Measurements from ENCODE around the gene HBB. TPM values are rescaled to one million over a fixed set of nuclear protein-coding genes. Genes with fewer than 3 reads are reported as not detected.

HBB gene
- polyA plus RNA-seq, 3 donors, result 3.0 to 298 (median 278) TPM

DNA sequence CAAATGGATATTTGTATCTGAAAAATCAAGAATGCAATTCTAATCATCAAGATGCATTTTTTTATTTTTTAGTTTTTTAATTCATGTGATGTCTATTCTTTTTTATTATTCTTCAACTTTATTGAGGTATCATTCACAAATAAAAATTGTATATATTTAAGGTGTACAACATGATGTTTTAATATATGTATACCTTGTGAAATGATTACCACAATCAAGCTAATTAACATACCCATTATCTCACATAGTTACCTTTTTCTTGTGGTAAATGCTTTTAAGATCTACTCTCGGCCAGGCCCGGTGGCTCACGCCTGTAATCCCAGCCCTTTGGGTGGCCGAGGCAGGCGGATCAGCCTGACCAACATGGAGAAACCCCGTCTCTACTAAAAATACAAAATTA lies 3.7 kb downstream of the HBB start:
- no peaks in the 10 kb centered on the region for H3K36me3 Mint-ChIP-seq
- H2AFZ ChIP-seq (ENCODE audit: insufficient read depth, low read depth, low read length, poor library complexity, severe bottlenecking), result no peak overlapping the region

DNA sequence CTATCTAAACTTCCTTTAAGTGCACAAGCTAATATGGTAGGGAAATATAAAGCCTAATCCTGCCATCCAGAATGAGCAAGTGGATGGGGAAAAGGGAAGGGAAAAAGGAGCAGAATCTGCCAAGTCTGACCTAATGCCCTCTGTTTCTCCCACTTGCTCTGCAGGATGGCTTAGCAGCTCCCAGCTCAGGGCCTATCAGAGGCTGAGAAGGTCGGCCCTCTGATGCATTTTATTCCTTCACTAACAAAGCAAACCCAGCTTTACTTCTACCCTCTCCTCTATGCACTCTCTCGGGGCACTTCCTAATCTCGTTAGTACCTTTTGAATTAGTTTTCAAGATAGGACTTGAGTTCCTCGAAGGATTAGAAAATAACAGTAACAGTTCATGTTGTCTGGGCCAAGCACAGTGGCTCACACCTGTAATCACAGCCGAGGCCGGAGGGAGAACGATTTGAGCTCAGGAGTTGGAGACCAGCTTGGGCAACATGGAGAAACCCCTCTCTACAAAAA lies 16.4 kb downstream of the HBB start:
- intact Hi-C loops (cut with micrococcal nuclease), result loop anchor here in 1 of 2 donors (10.0 kb wide), 1 partner anchor 56 kb away; the partner anchor contains the start of gene OR52A1
- no peaks in the 10 kb centered on the region for H3K4me1 Mint-ChIP-seq
- H3K27me3 ChIP-seq (ENCODE audit: control insufficient read depth in 2 of 2, insufficient read depth in 2 of 2, low read length in 2 of 2), result no peaks in the 10 kb centered on the region
- H3K4me3 ChIP-seq (replicated peaks in 1 of 3; ENCODE audit: low read depth in 2 of 3, low read length in 3 of 3), result no peak overlapping the region
- no peaks in the 10 kb centered on the region for H3K79me2 ChIP-seq (ENCODE audit: insufficient read depth, low read length)
- no peak overlapping the region for H2AFZ ChIP-seq (ENCODE audit: insufficient read depth, low read depth, low read length, poor library complexity, severe bottlenecking)
- H3K9me3 Mint-ChIP-seq, result peaks cover 0 to 3% (median 0%) of the 10 kb centered on the region in 7 donors
- TF ChIP-seq CTCF (IDR thresholded peaks at IDR 0.05), result no peak
- no peak overlapping the region for H3K9ac ChIP-seq (ENCODE audit: insufficient read depth, low read length, poor library complexity, severe bottlenecking)
- DNase-seq, result no peak
- peaks cover 0 to 5% (median 0%) of the 10 kb centered on the region in 3 donors for H3K27me3 Mint-ChIP-seq (ENCODE audit: low read depth in 3 of 3)
- no peaks in the 10 kb centered on the region for H4K20me1 ChIP-seq (ENCODE audit: insufficient read depth, low read length)
- H3K9me3 ChIP-seq (replicated peaks in 1 of 2; ENCODE audit: control insufficient read depth in 1 of 2, insufficient read depth in 1 of 2, low read length in 2 of 2), result no peaks in the 10 kb centered on the region
- no peaks in the 10 kb centered on the region for H3K36me3 Mint-ChIP-seq
- no peak overlapping the region for H3K27ac Mint-ChIP-seq
- H3K4me2 ChIP-seq (replicated peaks; ENCODE audit: extremely low read depth, low read length, poor library complexity, severe bottlenecking), result no peak overlapping the region
- WGBS (ENCODE audit: insufficient coverage), result 70% methylated on average over 5 of the region's 7 CpGs
- no peak overlapping the region for H3K27ac ChIP-seq (ENCODE audit: low read depth in 1 of 2, low read length in 2 of 2)
- H3K4me1 ChIP-seq (ENCODE audit: control insufficient read depth in 1 of 2, insufficient read depth in 2 of 2, low read length in 2 of 2), result no peaks in the 10 kb centered on the region
- no peak overlapping the region for H3K4me3 Mint-ChIP-seq
- H3K36me3 ChIP-seq (replicated peaks in 1 of 2; ENCODE audit: control insufficient read depth in 1 of 2, insufficient read depth in 2 of 2, low read length in 2 of 2), result no peaks in the 10 kb centered on the region

More for the DNA sequence above, 3.7 kb downstream of the HBB start:
- no peaks in the 10 kb centered on the region for H3K4me1 Mint-ChIP-seq
- no peaks in the 10 kb centered on the region for H3K9me3 ChIP-seq (replicated peaks in 1 of 2; ENCODE audit: control insufficient read depth in 1 of 2, insufficient read depth in 1 of 2, low read length in 2 of 2)
- H3K27ac Mint-ChIP-seq, result no peak overlapping the region
- 100% methylated on average over 6 of the region's 6 CpGs for WGBS (ENCODE audit: insufficient coverage)
- no peak overlapping the region for H3K27ac ChIP-seq (ENCODE audit: low read depth in 1 of 2, low read length in 2 of 2)
- no peak overlapping the region for H3K4me2 ChIP-seq (replicated peaks; ENCODE audit: extremely low read depth, low read length, poor library complexity, severe bottlenecking)
- no peaks in the 10 kb centered on the region for H3K4me1 ChIP-seq (ENCODE audit: control insufficient read depth in 1 of 2, insufficient read depth in 2 of 2, low read length in 2 of 2)
- H3K27me3 Mint-ChIP-seq (ENCODE audit: low read depth in 3 of 3), result peaks cover 0 to 2% (median 0%) of the 10 kb centered on the region in 3 donors
- H3K27me3 ChIP-seq (ENCODE audit: control insufficient read depth in 2 of 2, insufficient read depth in 2 of 2, low read length in 2 of 2), result no peaks in the 10 kb centered on the region
- intact Hi-C loops (cut with micrococcal nuclease), result no loop called here
- H3K9me3 Mint-ChIP-seq, result peaks cover 3 to 14% (median 7%) of the 10 kb centered on the region in 7 donors
- no peak overlapping the region for H3K4me3 ChIP-seq (replicated peaks in 1 of 3; ENCODE audit: low read depth in 2 of 3, low read length in 3 of 3)
- TF ChIP-seq CTCF (IDR thresholded peaks at IDR 0.05), result no peak
- DNase-seq, result no peak
- H4K20me1 ChIP-seq (ENCODE audit: insufficient read depth, low read length), result no peaks in the 10 kb centered on the region
- no peaks in the 10 kb centered on the region for H3K36me3 ChIP-seq (replicated peaks in 1 of 2; ENCODE audit: control insufficient read depth in 1 of 2, insufficient read depth in 2 of 2, low read length in 2 of 2)
- no peaks in the 10 kb centered on the region for H3K79me2 ChIP-seq (ENCODE audit: insufficient read depth, low read length)
- H3K4me3 Mint-ChIP-seq, result no peak overlapping the region
- H3K9ac ChIP-seq (ENCODE audit: insufficient read depth, low read length, poor library complexity, severe bottlenecking), result no peak overlapping the region
